CD14-positive monocyte (primary cell): ENCODE results near the gene ARSK. TPM values are rescaled to one million over a fixed set of nuclear protein-coding genes. Genes with fewer than 3 reads are reported as not detected.

ENCODE experiments used
- DNase-seq, 3 donors: peaks; one replicate each; pipeline ENCODE4 v3.0.0-alpha.2; 2011 to 2022
- H2AFZ ChIP-seq: 2 replicates; pipeline ENCODE4 v1.6.0; 2012; ENCODE audit warnings: mild to moderate bottlenecking, low read depth, low read length, inconsistent platforms; ENCODE audit not compliant: insufficient read depth, poor library complexity, severe bottlenecking
- H3K27ac ChIP-seq, 2 donors: 1 replicate in 1 of 2; 2 replicates in 1 of 2; pipeline ENCODE4 v1.5.1; 2012 to 2013; ENCODE audit warnings: low read length in 2 of 2, control low read depth in 1 of 2, inconsistent platforms in 1 of 2, low read depth in 1 of 2, mild to moderate bottlenecking in 1 of 2
- H3K27me3 ChIP-seq, 2 donors: one replicate each; pipeline versions ENCODE4 v1.6.0 to v1.6.1; 2011 to 2013; ENCODE audit warnings: low read length in 2 of 2; ENCODE audit not compliant: control insufficient read depth in 2 of 2, insufficient read depth in 2 of 2
- H3K36me3 ChIP-seq, 2 donors: replicated peaks in 1 of 2; 1 replicate in 1 of 2; 2 replicates in 1 of 2; pipeline versions ENCODE4 v1.5.1 to v1.6.1; 2012 to 2013; ENCODE audit warnings: low read length in 2 of 2, control low read depth in 1 of 2, inconsistent platforms in 1 of 2, mild to moderate bottlenecking in 1 of 2; ENCODE audit not compliant: insufficient read depth in 2 of 2, control insufficient read depth in 1 of 2
- H3K4me1 ChIP-seq, 2 donors: 1 replicate in 1 of 2; 2 replicates in 1 of 2; pipeline versions ENCODE4 v1.5.1 to v1.6.1; 2012 to 2013; ENCODE audit warnings: low read length in 2 of 2, control low read depth in 1 of 2, inconsistent platforms in 1 of 2, mild to moderate bottlenecking in 1 of 2, moderate library complexity in 1 of 2; ENCODE audit not compliant: insufficient read depth in 2 of 2, control insufficient read depth in 1 of 2
- H3K4me2 ChIP-seq: replicated peaks from 2 replicates; pipeline ENCODE3; 2012; ENCODE audit warnings: low read length, moderate library complexity, mild to moderate bottlenecking; ENCODE audit not compliant: poor library complexity, severe bottlenecking; ENCODE audit errors: extremely low read depth
- H3K4me3 ChIP-seq, 3 experiments: fragments of 200-600 bp in 1 of 3; sonication (generic) in 1 of 3; replicated peaks in 1 of 3; 1 replicate in 2 of 3; 2 replicates in 1 of 3; pipeline ENCODE4 v1.5.1; 2011 to 2013; ENCODE audit warnings: low read length in 3 of 3, mild to moderate bottlenecking in 3 of 3, control low read depth in 2 of 3, low read depth in 2 of 3, inconsistent platforms in 1 of 3, moderate library complexity in 1 of 3
- H3K79me2 ChIP-seq: 2 replicates; pipeline ENCODE4 v1.6.0; 2012; ENCODE audit warnings: mild to moderate bottlenecking, control low read depth, inconsistent platforms, low read length, moderate library complexity; ENCODE audit not compliant: insufficient read depth
- H3K9ac ChIP-seq: 2 replicates; pipeline ENCODE4 v1.6.0; 2017; ENCODE audit warnings: low read length, mild to moderate bottlenecking; ENCODE audit not compliant: insufficient read depth, poor library complexity, severe bottlenecking
- H3K9me3 ChIP-seq, 2 donors: replicated peaks in 1 of 2; 1 replicate in 1 of 2; 2 replicates in 1 of 2; pipeline versions ENCODE4 v1.5.1 to v1.6.1; 2012 to 2013; ENCODE audit warnings: low read length in 2 of 2, control low read depth in 1 of 2; ENCODE audit not compliant: control insufficient read depth in 1 of 2, insufficient read depth in 1 of 2
- H4K20me1 ChIP-seq: 2 replicates; pipeline ENCODE4 v1.6.0; 2012; ENCODE audit warnings: mild to moderate bottlenecking, low read length, control low read depth, moderate library complexity; ENCODE audit not compliant: insufficient read depth
- H3K27ac Mint-ChIP-seq, 7 donors: one replicate each; pipeline ENCODE4 v1.8.0; 2020; ENCODE audit warnings: mild to moderate bottlenecking in 7 of 7, mixed read lengths in 7 of 7, moderate library complexity in 6 of 7, inconsistent platforms in 2 of 7
- H3K27me3 Mint-ChIP-seq, 3 donors: one replicate each; pipeline ENCODE4 v1.8.0; 2021 to 2022; ENCODE audit warnings: low read depth in 3 of 3, mild to moderate bottlenecking in 3 of 3, mixed read lengths in 3 of 3, moderate library complexity in 3 of 3, inconsistent platforms in 1 of 3
- H3K36me3 Mint-ChIP-seq, 2 donors: one replicate each; pipeline ENCODE4 v1.8.0; 2020; ENCODE audit warnings: mixed read lengths in 2 of 2, inconsistent platforms in 1 of 2, mild to moderate bottlenecking in 1 of 2
- H3K4me1 Mint-ChIP-seq: one replicate; pipeline ENCODE4 v1.8.0; 2020; ENCODE audit warnings: mild to moderate bottlenecking, mixed read lengths
- H3K4me3 Mint-ChIP-seq, 2 donors: one replicate each; pipeline ENCODE4 v1.8.0; 2020; ENCODE audit warnings: mild to moderate bottlenecking in 2 of 2, mixed read lengths in 2 of 2, moderate library complexity in 1 of 2
- H3K9me3 Mint-ChIP-seq, 7 donors: one replicate each; pipeline ENCODE4 v1.8.0; 2020 to 2022; ENCODE audit warnings: mixed read lengths in 7 of 7, mild to moderate bottlenecking in 6 of 7, moderate library complexity in 6 of 7, inconsistent platforms in 2 of 7
- CTCF ChIP-seq: fragments of 200-600 bp; IDR thresholded peaks from one replicate; pipeline ENCODE4 v1.8.0; 2022; ENCODE audit warnings: antibody characterized with exemption, mild to moderate bottlenecking
- WGBS: methylation state at CpG from one replicate; pipeline ENCODE4 v1.1.5; 2013; ENCODE audit warnings: missing lambda C conversion rate; ENCODE audit not compliant: insufficient coverage; 5-methylcytosine and 5-hydroxymethylcytosine counted together
- intact Hi-C, 2 donors: fragments of 100-400 bp; cut with micrococcal nuclease; formaldehyde crosslinking; loops; one replicate each; pipeline versions ENCODE4 v1.15.0 to v1.15.1; 2023
- polyA minus RNA-seq: library from RNA; depleted of rRNA, polyadenylated mRNA; stranded (reverse); fragments of >200 nt; gene quantifications from 2 replicates; pipeline ENCODE4 v1.2.3, GENCODE V29; 2012
- polyA plus RNA-seq, 3 donors: library from polyadenylated mRNA; depleted of rRNA in 1 of 3; unstranded in 2 of 3; stranded (reverse) in 1 of 3; fragments of 300-500 nt in 2 of 3; fragments of >200 nt in 1 of 3; fragmentation: Illumina TruSeq in 2 of 3; gene quantifications; 1 replicate in 2 of 3; 2 replicates in 1 of 3; pipeline ENCODE4 v1.2.3, GENCODE V29; 2012 to 2021
- total RNA-seq, 12 experiments: library from RNA in 1 of 12; stranded (reverse) in 1 of 12; fragments of 120-200 nt in 1 of 12; gene quantifications; one replicate each; pipeline ENCODE4 v1.2.4 and lab custom pipeline; 2013 to 2026; ENCODE audit warnings: mixed read lengths in 6 of 12, inconsistent platforms in 1 of 12

ARSK gene
- 1.3 TPM for total RNA-seq (2013)
- polyA plus RNA-seq (1 to 10 TPM in 2 of 3 donors, under 1 TPM in 1; 0.67 to 1.3 (median 1.3) TPM), polyA minus RNA-seq (0.40 and 0.42 TPM in 2 replicates), total RNA-seq (lab: John Stamatoyannopoulos, UW) (0.46 to 3.1 (median 1.2) reads per million in 11 experiments)

DNA sequence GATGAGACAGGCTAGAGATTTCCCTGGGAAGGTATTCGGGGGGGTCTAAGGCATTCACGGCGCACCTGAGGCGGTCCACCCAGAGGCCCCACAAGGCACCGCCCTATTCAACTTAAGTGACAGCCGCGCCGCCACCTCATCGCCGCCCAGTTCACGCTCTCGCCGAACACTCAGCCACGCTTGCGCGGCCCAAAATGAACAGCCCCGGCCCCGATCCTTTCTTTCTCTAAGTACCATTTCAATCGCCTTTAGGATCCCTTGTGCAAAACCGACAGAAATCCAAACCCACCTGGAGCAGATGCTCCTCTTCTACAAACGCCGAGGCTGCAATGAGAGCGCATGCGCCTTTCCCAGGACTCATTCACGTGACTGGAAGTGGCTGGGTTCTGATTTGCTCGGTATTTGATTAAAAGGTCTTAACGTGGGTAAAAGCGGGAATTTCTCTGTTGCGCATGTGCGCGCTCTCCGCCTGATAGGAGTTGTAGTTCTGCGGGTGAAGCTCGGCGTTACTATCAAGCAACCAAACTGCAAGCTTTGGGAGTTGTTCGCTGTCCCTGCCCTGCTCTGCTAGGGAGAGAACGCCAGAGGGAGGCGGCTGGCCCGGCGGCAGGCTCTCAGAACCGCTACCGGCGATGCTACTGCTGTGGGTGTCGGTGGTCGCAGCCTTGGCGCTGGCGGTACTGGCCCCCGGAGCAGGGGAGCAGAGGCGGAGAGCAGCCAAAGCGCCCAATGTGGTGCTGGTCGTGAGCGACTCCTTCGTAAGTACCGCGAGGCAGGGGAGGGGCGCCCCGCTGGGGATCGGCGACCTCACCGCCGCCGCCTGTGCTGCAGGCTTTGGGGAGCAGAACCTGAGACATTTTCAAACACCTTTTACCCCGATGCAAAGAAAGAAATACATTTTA lies at the start of gene ARSK, which contains the start of gene SKIC3:
Gene ARSK, plus strand, starts transcription at position 455 of the 902 bp plus-strand sequence. Its CDS starts 178 bp downstream, at position 633.
Gene SKIC3, minus strand, starts transcription at position 331 of the 902 bp plus-strand sequence. CDS start 7,827 bp downstream, outside the sequence.
- Histone ChIP-seq H3K9me3 (no peaks in the 10 kb centered on the region), H2AFZ (peak within 1 kb of the TSS; percentile 94), H3K9ac (peak within 1 kb of the TSS; percentile 67), H3K4me3 (peak within 1 kb of the TSS; percentile 60 to 85 (median 65)), H3K27ac (peak within 1 kb of the TSS; percentile 71 to 75), H3K27me3 (no peaks in the 10 kb centered on the region), H3K4me2 (peak within 1 kb of the TSS; percentile 90), H3K79me2 (peaks cover 28% of the 10 kb centered on the region), H3K4me1 (peaks cover 20 to 25% of the 10 kb centered on the region in 2 donors), H4K20me1 (peaks cover 4% of the 10 kb centered on the region), H3K36me3 (peaks cover 4 to 12% of the 10 kb centered on the region in 2 donors)
- Mint-ChIP-seq H3K27ac (peak within 1 kb of the TSS; percentile 82 to 98 (median 90)), H3K36me3 (peaks cover 8 to 16% of the 10 kb centered on the region in 2 donors), H3K27me3 (no peaks in the 10 kb centered on the region), H3K4me1 (peaks cover 29% of the 10 kb centered on the region), H3K4me3 (peak within 1 kb of the TSS; percentile 92 to 96), H3K9me3 (no peaks in the 10 kb centered on the region)
- intact Hi-C loops = loop anchor here (5.0 kb wide), 2 partner anchors 92 to 292 kb away; partner anchors contain the start of gene RFESD (in 1 of the 2)
- TF ChIP-seq CTCF = peak; percentile 21
- whole genome bisulfite sequencing = under 1% methylated on average over 52 of the region's 63 CpGs
- DNase-seq = peak; percentile 96 to 98 (median 96)

DNA sequence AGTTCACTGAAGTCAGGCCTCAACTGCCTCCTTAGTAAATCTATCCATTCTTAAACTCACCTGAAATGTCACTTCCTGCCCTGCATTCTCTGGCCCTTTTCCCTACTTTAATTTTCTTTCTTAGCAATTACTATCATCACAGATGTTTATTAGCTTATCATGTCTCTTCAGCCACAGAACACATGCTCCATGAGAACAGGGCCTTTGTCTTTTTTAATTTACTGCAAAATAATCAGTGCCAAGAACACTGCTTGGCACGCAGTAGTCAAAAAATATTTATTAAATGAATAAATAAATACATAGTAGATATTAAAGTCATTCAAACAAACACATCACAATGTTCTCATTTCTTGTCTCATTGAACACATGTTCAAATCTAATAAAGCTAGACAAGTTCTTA lies 46.4 kb upstream of the ARSK start:
- H3K27me3 ChIP-seq = no peaks in the 10 kb centered on the region
- H3K9me3 Mint-ChIP-seq = no peaks in the 10 kb centered on the region
- no peaks in the 10 kb centered on the region for H3K79me2 ChIP-seq
- H3K36me3 Mint-ChIP-seq = peaks cover 67 to 77% of the 10 kb centered on the region in 2 donors
- TF ChIP-seq CTCF = no peak
- no peaks in the 10 kb centered on the region for H3K4me1 Mint-ChIP-seq
- H4K20me1 ChIP-seq = no peaks in the 10 kb centered on the region
- no peaks in the 10 kb centered on the region for H3K9me3 ChIP-seq
- intact Hi-C loops = no loop called here
- no peak for DNase-seq
- H2AFZ ChIP-seq = no peak overlapping the region
- no peak overlapping the region for H3K27ac ChIP-seq
- H3K36me3 ChIP-seq = peaks cover 76 to 98% of the 10 kb centered on the region in 2 donors
- no peak overlapping the region for H3K4me3 ChIP-seq
- H3K9ac ChIP-seq = no peak overlapping the region
- no peak overlapping the region for H3K27ac Mint-ChIP-seq
- H3K4me1 ChIP-seq = no peaks in the 10 kb centered on the region
- WGBS = no CpG with 5 or more reads among the region's 1 CpG
- no peaks in the 10 kb centered on the region for H3K27me3 Mint-ChIP-seq
- H3K4me2 ChIP-seq = no peak overlapping the region
- H3K4me3 Mint-ChIP-seq = no peak overlapping the region
